Uterus (tissue), 4 donors: Measurements from ENCODE around the gene ATXN7L2. TPM values are rescaled to one million over a fixed set of nuclear protein-coding genes. Genes with fewer than 3 reads are reported as not detected.

Experiments
- DNase-seq, 2 donors: peaks; one replicate each; pipeline ENCODE4 v3.0.0-alpha.2; 2019 to 2020
- H3K27ac ChIP-seq, 2 donors: fragments of 200-600 bp; sonication (generic); 1 replicate in 1 of 2; 2 replicates in 1 of 2; pipeline ENCODE4 v1.5.1; 2016 to 2018
- H3K27me3 ChIP-seq, 2 donors: fragments of 200-600 bp; sonication (generic); one replicate each; pipeline ENCODE4 v1.5.1; 2018 to 2019; ENCODE audit warnings: control low read depth in 1 of 2
- H3K36me3 ChIP-seq, 2 donors: fragments of 200-600 bp; sonication (generic); one replicate each; pipeline ENCODE4 v1.5.1; 2019; ENCODE audit warnings: control low read depth in 1 of 2
- H3K4me1 ChIP-seq, 2 donors: fragments of 200-600 bp; sonication (generic); one replicate each; pipeline ENCODE4 v1.5.1; 2018 to 2019; ENCODE audit warnings: control low read depth in 1 of 2
- H3K4me3 ChIP-seq, 2 donors: fragments of 200-600 bp; sonication (generic); 1 replicate in 1 of 2; 2 replicates in 1 of 2; pipeline ENCODE4 v1.5.1; 2018 to 2019; ENCODE audit warnings: mild to moderate bottlenecking in 1 of 2
- H3K9me3 ChIP-seq, 2 donors: fragments of 200-600 bp; sonication (generic); one replicate each; pipeline ENCODE4 v1.5.1; 2019; ENCODE audit warnings: control low read depth in 1 of 2
- POLR2A ChIP-seq, 2 donors: fragments of 450-650 bp; IDR thresholded peaks; one replicate each; pipeline ENCODE4 v1.6.1; 2016; ENCODE audit warnings: antibody characterized with exemption in 2 of 2, mild to moderate bottlenecking in 1 of 2, moderate library complexity in 1 of 2
- intact Hi-C: fragments of 100-400 bp; cut with DNase I; formaldehyde crosslinking; loops from one replicate; pipeline ENCODE4 v1.15.1; 2023; ENCODE audit warnings: low total_unique reads
- total RNA-seq, 4 donors: library from RNA; depleted of rRNA in 3 of 4; stranded (reverse); fragments of >200 nt in 3 of 4; gene quantifications; one replicate each; pipeline versions ENCODE4 v1.1.0 to v1.2.4, GENCODE V29; 2014 to 2023
- TF ChIP-seq, protein P1 (sequence below), 4 experiments: fragments of 200-600 bp in 2 of 4; fragments of 450-650 bp in 2 of 4; sonication (generic) in 2 of 4; IDR thresholded peaks; one replicate each; pipeline ENCODE4 v1.5.1; 2016 to 2019; ENCODE audit warnings: antibody characterized with exemption in 4 of 4, mild to moderate bottlenecking in 2 of 4, moderate library complexity in 1 of 4
- donor health status: DM: yes; HTN: yes; CAD: no.

ATXN7L2 gene
- total RNA-seq, 4 donors from 2014 or later = 4.1 to 6.7 (median 4.7) TPM

DNA sequence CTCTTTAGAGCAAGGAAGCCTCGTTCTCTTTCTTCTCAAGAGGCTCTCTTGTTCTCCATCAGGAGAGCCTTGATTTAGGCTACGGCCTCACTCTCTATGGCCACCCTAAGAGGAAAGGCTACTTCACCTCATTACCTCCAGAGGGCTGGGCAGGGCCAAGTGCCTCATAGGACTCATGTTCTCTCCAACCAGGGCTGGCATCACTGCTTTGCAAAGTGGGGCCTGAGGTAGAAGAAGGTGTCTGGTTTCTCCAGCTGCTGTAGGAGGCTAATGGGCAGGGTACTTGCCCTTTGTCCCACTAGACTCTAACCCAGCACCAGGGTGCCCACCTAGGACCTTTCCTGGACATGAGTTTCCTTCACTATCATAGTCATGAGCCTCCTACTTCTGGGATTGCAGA, 2.1 kb upstream of the ATXN7L2 start:
- peaks cover 0 to 11% of the 10 kb centered on the region in 2 donors for H3K4me1 ChIP-seq
- intact Hi-C loops = loop anchor here (10.0 kb wide), 1 partner anchor 57 kb away; the partner anchor contains the start of gene PSMA5
- TF ChIP-seq, protein P1, sequence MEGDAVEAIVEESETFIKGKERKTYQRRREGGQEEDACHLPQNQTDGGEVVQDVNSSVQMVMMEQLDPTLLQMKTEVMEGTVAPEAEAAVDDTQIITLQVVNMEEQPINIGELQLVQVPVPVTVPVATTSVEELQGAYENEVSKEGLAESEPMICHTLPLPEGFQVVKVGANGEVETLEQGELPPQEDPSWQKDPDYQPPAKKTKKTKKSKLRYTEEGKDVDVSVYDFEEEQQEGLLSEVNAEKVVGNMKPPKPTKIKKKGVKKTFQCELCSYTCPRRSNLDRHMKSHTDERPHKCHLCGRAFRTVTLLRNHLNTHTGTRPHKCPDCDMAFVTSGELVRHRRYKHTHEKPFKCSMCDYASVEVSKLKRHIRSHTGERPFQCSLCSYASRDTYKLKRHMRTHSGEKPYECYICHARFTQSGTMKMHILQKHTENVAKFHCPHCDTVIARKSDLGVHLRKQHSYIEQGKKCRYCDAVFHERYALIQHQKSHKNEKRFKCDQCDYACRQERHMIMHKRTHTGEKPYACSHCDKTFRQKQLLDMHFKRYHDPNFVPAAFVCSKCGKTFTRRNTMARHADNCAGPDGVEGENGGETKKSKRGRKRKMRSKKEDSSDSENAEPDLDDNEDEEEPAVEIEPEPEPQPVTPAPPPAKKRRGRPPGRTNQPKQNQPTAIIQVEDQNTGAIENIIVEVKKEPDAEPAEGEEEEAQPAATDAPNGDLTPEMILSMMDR (IDR thresholded peaks at IDR 0.05) = no peak
- DNase-seq = no peak
- no peaks in the 10 kb centered on the region for H3K9me3 ChIP-seq
- no peaks in the 10 kb centered on the region for H3K36me3 ChIP-seq
- H3K27ac ChIP-seq = no peak overlapping the region
- peaks cover 0 to 4% of the 10 kb centered on the region in 2 donors for H3K27me3 ChIP-seq
- no peak overlapping the region for H3K4me3 ChIP-seq

DNA sequence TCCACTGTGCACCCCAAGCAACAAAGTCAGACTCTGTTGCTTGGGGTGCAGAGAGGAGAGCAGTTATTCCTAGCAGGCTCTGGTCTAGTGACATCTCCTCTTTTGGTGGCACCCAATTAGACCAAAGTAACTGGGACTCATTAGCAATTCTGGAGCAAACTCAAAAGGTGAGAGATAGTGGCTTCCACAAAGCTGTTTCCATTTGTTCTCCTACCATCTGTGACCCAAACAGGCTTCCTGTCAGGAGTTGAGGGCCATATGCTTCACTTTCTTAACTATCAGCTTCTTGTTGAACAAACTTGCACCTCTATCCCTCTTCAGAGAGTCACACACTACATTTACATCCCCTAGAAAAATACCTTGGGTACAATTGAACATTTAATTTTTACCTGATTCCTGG, 1.5 kb upstream of the ATXN7L2 start:
- no peak for DNase-seq
- Histone ChIP-seq H3K4me3 (no peak overlapping the region), H3K27ac (no peak overlapping the region), H3K27me3 (peaks cover 0 to 4% of the 10 kb centered on the region in 2 donors), H3K9me3 (no peaks in the 10 kb centered on the region), H3K36me3 (no peaks in the 10 kb centered on the region), H3K4me1 (peaks cover 0 to 11% of the 10 kb centered on the region in 2 donors)
- intact Hi-C loops = loop anchor here (10.0 kb wide), 1 partner anchor 57 kb away; the partner anchor contains the start of gene PSMA5
- TF ChIP-seq, protein P1 (IDR thresholded peaks at IDR 0.05) = no peak
- no peak for TF ChIP-seq POLR2A (IDR thresholded peaks at IDR 0.05)

DNA sequence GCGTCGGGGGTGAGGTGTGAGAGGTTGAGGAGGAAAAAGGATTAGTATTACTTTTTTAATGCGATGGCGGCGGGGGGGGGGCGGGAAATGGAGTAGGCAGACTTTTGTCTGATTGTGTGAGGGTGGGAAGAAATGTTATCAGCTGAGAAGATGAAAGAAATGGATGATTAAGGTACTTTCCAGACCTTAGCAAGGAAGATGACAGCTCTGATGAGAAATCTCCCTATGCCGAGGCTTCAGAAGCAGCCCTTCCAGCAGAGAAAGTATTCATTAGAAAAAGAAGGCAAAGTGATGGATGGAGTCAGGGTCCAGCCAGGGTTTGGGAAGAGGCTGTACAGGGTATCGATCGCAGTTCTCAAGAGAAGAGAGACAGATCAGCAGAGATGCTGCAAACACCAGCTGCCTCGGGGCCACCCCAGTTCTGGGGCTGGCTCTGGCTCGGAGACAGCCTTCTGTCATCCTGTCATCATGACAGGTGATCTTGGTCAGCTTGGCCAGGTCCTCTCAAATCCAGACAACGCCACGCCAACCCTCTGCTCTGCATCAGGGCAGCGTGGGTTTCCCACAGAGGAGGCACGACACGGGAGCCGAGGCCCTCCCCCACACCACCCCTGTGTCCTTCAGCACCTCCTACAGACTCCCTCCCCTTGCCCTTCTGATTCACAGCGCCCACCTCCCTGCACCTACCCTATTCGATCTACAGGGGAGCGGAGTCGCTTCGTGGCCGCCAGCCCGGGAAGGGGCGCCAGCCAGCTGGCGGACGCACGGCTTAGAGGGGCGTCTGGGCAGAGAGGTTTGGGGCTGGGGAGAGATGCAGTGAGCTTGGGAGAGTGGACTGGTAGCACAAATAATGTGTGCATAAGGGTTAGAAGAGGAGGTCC, 674 bp upstream of the ATXN7L2 start:
- no peak for TF ChIP-seq POLR2A (IDR thresholded peaks at IDR 0.05)
- TF ChIP-seq, protein P1 (IDR thresholded peaks at IDR 0.05) = no peak
- Histone ChIP-seq H3K27me3 (peaks cover 0 to 4% of the 10 kb centered on the region in 2 donors), H3K27ac (peak overlapping the region; percentile 57 to 65), H3K36me3 (no peaks in the 10 kb centered on the region), H3K4me3 (peak overlapping the region; percentile 45 to 51), H3K4me1 (peaks cover 0 to 11% of the 10 kb centered on the region in 2 donors), H3K9me3 (no peaks in the 10 kb centered on the region)
- intact Hi-C loops = loop anchor here (10.0 kb wide), 1 partner anchor 58 kb away; the partner anchor contains the start of gene PSMA5
- peak; percentile 54 to 58 for DNase-seq

DNA sequence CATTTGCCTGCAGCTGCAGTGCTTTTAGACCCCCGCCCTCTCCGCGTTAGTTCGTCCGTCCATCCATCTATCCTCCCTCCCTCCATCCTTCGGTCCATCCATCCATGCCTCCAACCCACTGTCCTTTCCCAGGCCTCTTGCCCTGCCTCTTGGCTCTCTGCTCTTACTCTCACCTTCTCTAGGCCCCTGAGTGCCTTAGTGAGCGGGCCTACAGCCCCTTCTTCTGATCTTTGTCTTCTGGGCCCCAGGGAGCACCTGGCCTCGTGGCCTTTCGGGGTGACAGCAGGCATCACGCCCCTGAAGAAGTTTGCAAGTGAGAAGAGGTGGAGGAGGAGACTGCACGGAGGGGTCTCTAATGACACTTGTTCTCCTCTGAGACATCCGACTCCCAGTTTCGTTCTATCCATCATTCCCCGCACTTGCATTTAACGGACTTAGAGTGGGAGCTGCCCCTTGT, 842 bp downstream of the ATXN7L2 start:
- peaks cover 0 to 11% of the 10 kb centered on the region in 2 donors for H3K4me1 ChIP-seq
- H3K36me3 ChIP-seq = no peaks in the 10 kb centered on the region
- no peaks in the 10 kb centered on the region for H3K9me3 ChIP-seq
- peak overlapping the region; percentile 95 to 99 for H3K27ac ChIP-seq
- intact Hi-C loops = loop anchor here (10.0 kb wide), 1 partner anchor 60 kb away; the partner anchor contains the start of gene PSMA5
- no peak for TF ChIP-seq POLR2A (IDR thresholded peaks at IDR 0.05)
- TF ChIP-seq, protein P1 (IDR thresholded peaks at IDR 0.05) = no peak
- DNase-seq = no peak
- H3K4me3 ChIP-seq = peak overlapping the region; percentile 63 to 92
- peaks cover 0 to 4% of the 10 kb centered on the region in 2 donors for H3K27me3 ChIP-seq

DNA sequence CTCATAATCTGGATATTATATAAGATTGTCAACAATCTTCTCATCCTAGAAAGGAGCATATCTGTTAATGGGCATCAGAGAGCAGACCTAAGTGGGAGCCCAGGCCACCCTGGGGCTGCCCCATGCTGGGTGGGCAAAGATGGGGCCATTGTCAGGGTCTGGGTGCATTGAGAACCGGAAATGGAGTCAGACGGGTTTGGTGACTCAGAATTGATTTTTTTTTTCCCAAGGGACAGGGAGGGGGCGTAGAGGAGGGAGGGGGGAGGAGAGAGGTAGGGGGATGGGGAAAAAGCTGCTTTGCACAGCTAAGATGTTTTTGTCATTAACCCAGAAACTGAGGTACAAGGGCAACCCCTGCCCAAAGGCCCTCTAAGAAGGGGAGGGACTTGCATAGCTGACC, 1.3 kb downstream of the ATXN7L2 start:
- DNase-seq = no peak
- intact Hi-C loops = loop anchor here (10.0 kb wide), 1 partner anchor 60 kb away; the partner anchor contains the start of gene PSMA5
- peak overlapping the region in 1 of 2 donors; percentile 92 for H3K4me3 ChIP-seq

More for the DNA sequence above, 1.3 kb downstream of the ATXN7L2 start:
- H3K4me1 ChIP-seq = peaks cover 0 to 11% of the 10 kb centered on the region in 2 donors
- H3K9me3 ChIP-seq = no peaks in the 10 kb centered on the region
- TF ChIP-seq, protein P1 (IDR thresholded peaks at IDR 0.05) = no peak
- no peak for TF ChIP-seq POLR2A (IDR thresholded peaks at IDR 0.05)
- no peak overlapping the region for H3K27ac ChIP-seq
- peaks cover 0 to 4% of the 10 kb centered on the region in 2 donors for H3K27me3 ChIP-seq
- no peaks in the 10 kb centered on the region for H3K36me3 ChIP-seq
